ENCODE results near the gene UTP20.

The UTP20 gene

DNA sequence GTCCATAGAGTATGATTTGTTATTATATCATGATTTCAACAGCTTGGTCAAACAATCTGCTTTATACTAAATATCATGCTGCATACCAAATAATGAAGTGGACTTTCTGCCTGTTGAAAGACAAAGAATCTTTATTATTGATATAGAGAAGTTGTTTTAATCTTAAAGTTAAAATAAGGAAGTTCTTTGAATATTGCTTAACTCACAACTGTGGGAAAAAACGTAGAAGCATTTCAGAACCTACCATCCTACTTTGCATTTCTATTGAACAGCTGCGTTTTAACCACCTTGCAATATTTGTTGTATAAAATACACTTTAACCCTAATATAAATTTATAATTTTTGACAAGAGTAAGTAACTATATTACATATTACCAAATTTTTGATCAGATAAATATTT lies 150.6 kb downstream of the UTP20 start:
- no peak overlapping the region for H3K27ac ChIP-seq
- TF ChIP-seq, protein P1, sequence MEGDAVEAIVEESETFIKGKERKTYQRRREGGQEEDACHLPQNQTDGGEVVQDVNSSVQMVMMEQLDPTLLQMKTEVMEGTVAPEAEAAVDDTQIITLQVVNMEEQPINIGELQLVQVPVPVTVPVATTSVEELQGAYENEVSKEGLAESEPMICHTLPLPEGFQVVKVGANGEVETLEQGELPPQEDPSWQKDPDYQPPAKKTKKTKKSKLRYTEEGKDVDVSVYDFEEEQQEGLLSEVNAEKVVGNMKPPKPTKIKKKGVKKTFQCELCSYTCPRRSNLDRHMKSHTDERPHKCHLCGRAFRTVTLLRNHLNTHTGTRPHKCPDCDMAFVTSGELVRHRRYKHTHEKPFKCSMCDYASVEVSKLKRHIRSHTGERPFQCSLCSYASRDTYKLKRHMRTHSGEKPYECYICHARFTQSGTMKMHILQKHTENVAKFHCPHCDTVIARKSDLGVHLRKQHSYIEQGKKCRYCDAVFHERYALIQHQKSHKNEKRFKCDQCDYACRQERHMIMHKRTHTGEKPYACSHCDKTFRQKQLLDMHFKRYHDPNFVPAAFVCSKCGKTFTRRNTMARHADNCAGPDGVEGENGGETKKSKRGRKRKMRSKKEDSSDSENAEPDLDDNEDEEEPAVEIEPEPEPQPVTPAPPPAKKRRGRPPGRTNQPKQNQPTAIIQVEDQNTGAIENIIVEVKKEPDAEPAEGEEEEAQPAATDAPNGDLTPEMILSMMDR (conservative IDR thresholded peaks at IDR 0.05) = no peak

DNA sequence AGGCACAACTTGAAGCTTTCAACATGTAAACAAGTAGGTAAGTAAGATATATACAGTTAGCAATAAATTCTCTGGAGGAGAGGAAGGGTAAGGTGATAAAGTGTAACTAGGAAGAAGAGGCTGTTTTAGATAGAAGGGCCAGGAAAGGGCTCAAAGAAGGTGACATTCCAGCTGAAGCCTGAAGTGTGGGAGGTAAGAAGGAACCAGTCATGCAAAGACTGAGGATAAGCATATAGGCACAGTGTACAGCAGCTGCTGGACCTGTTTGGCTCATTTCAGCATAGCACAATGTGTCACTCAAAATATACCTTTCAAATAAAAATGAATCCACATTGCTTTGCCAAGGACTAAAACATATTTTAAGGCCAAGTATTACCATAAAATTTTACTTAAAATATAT lies 156.2 kb downstream of the UTP20 start:
- H3K27ac ChIP-seq = no peak overlapping the region
- TF ChIP-seq, protein P1 (conservative IDR thresholded peaks at IDR 0.05) = no peak
